ENCODE measurements around the gene LINGO1.

Gene LINGO1

GRCh38 chr15:77630956-77631744 is 1.6 kb downstream of the LINGO1 start:
- DNase-seq: no peak

DNA sequence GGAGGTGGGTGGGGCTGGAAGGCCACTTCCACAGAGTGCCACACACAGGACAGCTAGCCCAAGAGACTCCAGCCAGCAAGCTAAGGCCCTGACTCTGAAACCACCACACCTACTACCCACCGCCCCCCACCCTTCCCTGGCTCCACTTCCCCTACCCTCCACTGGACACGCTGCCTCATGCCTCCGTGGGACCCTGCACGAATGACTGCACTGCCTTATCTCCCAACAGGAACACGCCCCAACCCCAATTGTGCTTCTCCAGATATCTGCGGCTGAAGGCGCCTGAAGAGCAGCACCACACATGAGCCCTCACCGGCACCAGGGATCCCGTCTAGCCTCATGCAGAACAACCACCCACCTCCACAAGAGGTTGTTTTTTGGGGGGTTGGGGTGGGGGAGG is 2.7 kb downstream of the LINGO1 start:
- DNase-seq: no peak

GRCh38 chr15:77629070-77630030 is 3.4 kb downstream of the LINGO1 start:
- no peak for DNase-seq

DNA sequence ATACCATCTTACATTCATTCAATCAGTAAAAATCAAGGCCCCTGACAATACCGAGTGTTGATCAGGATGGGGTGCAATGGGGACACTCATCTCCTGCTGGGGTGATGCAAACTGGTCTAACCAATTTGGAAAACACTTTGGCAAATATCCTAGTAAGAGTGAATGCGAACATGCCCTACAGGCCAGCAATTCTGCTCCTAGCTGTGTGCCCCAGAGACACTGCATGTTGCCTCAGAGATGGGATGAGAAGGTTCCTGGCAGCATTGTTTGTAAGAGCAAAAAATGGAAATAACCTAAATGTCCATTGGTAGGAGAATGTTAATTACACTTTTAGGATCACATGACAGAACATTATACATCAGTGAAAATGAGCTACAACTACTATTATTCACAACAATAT is 4.7 kb downstream of the LINGO1 start:
- no peak for DNase-seq

- no peak for DNase-seq
Observed at GRCh38 chr15:77627581-77627980, 5.1 kb downstream of the LINGO1 start.

DNA sequence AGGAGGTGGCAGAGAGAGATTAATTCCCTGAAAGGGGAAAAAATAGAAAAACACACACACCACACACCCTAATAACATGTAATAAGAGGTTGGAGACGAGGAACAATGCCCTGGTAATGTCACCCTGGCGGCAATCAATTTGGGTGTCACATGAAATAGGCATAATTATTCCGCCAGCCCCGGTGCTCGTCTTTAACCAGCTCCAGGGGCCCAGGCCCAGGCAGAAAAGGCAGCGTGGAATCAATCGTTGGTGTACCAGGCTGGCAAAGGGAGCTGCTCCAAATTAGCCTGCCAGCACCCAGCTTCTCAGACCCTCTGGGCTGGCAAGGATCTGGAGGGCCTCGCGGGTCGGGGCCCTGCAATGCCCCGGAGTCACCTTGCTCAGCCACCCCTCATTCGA is 5.6 kb downstream of the LINGO1 start:
- no peak for DNase-seq

DNA sequence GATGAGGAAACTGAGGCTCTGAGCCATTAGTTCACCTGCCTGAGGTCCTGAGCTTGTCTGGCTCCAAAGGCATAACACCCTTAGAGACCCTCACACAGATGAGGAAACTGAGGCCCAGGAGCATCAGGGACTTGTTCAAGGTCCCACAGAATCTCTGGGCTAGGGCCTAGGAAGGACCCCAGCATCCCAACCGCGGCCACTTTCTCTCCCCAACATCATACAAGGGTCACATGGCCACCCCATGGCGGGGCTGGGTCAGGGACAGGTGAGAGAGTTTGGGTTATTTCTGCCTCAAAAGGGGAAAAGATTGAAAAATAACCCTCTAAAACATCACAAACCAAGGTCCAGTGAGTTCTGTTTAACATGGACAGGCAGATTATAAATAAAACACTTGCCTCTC is 6.7 kb downstream of the LINGO1 start:
- DNase-seq: no peak

- no peak for DNase-seq
Observed at GRCh38 chr15:77625376-77625775, 7.3 kb downstream of the LINGO1 start.

DNA sequence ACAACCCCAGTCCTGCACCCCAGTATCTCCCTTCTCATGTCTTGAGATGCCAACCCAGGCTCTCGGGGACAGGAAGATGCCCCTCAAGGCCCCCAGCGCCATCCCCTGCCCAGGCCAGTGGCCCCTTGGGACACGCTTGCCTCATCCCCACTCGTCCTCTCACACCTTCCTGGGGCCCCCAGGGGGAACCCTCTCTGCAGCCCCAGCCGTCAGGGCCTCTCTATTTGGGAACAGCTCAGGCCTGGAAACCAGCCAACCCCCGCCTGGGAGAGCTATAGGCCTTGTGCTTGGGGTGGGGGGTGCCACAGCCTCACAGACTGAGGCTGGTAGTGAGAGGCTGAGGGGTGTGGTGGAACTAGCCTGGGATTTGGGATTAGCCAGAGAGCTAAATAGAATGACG is 7.8 kb downstream of the LINGO1 start:
- no peak for DNase-seq

DNA sequence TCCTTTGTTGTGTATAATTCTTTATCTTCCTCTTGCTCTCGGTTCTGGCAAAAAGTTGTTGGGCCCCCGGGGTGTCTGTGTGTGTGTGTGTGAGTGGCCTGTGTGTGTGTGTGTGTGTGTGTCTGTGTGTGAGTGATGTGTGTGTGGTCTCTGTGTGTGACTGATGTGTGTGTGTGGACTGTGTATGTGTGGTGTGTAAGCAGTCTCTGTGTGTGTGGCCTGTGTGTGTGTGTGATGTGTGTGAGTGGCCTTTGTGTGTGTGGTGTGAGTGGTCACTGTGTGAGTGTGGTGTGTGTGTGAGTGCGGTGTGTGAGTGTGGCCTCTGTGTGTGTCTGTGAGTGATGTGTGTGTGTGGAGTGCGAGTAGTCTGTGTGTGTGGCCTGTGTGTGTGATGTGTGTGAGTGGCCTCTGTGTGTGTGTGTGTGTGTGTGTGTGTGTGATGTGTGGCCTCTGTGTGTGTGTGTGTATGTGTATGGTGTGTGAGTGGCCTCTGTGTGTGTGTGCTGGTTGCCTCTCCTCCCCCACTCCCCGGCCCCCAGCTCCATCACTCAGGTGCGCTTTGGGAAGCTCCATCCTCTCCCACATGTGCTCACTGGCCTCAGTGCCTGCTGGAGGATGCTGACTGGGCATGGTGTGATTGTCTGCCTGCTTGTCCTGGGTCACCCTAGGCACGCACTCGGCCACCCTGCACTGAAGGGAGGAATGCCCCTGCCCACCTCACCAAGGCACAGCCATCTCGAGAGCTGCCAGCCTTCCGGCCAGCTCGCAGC is 8.8 kb downstream of the LINGO1 start:
- no peak for DNase-seq

- no peak for DNase-seq
Observed at GRCh38 chr15:77622934-77623754, 9.6 kb downstream of the LINGO1 start.

GRCh38 chr15:77622209-77622933 is 10.3 kb downstream of the LINGO1 start:
- no peak for DNase-seq

- DNase-seq: no peak
Observed at GRCh38 chr15:77621847-77622208, 10.9 kb downstream of the LINGO1 start.

DNA sequence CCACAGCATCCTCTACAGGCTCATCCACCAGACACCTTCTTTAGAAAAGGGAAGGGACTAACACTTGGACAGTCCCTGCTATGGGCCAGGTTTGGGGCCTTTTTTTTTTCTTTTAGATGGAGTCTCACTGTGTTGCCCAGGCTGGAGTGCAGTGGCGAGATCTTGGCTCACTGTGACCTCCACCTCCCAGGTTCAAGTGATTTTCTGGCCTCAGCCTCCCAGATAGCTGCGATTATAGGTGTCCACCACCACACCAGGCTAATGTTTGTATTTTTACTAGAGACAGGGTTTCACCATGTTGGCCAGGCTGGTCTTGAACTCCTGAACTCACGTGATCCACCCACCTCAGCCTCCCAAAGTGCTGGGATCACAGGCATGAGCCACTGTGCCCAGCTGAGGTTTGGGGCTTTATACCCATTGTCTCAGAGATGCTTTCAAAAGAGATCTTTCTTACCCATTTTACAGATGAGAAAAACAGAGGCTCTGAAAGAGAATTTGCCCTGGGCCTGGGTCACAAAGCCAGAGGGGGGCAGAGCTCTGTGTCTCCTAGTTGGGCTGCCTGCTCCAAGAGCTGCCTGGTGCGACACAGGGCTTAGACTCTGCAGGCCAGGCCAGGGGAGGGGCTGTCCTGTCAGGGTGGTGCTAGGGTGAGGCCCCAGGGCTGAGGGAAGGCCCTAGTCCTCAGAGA is 11.6 kb downstream of the LINGO1 start:
- no peak for DNase-seq

- DNase-seq: no peak
Observed at GRCh38 chr15:77620297-77620696, 12.4 kb downstream of the LINGO1 start.

GRCh38 chr15:77619883-77620282 is 12.8 kb downstream of the LINGO1 start:
- no peak for DNase-seq

- DNase-seq: no peak
Observed at GRCh38 chr15:77617476-77618230, 15.1 kb downstream of the LINGO1 start.

DNA sequence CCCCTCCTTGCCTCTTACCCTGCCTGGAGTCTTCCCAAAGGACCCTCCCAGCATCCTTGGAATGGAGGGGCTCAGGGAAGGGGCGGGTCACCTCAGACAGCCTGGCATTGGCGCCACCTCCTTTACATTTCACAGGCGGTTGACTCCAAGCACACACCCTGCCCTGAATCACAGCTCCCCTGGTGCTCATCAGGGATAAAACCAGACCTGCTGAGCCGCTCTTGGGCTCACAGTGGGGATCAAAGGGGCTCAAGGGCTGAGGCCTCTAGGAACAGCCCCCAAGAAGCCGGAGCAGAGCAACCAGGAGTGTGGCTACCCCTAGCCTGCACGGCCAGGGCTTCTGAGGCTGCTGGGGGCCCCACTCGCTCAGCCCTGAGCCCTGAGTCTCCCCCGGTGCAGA is 16.6 kb downstream of the LINGO1 start:
- DNase-seq: no peak

GRCh38 chr15:77615472-77615871 is 17.2 kb downstream of the LINGO1 start:
- DNase-seq: no peak

DNA sequence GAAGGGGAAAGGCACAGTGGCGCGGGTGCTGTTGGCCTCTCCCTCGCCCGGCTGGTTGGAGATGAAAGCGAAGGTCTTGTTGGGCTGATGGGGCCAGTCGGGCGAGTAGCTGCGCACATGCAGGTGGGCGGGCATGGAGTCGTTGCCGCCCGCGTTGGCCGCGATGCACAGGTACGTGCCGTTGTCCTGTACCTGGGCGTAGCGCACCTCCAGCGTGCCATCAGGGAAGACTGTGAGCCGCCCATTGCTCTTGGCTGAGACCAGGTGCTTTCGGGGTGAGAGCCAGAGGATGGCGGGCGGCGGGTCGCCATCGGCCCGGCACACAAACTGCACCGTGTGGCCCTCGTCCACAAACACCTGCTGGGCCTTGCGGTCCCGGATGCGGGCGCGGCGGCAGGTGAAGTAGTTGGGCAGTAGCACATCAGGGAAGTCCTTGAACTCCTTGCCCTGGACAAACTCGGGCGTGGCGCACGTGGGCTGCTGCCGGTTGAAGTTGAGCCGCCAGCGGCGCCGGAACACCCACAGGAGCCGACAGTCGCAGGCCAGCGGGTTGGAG is 18.4 kb downstream of the LINGO1 start:
- DNase-seq: no peak
